ENCODE measurements around the gene SHROOM4.
A peak's percentile ranks its signal among the peaks of the same experiment; 100 is the strongest.

Gene SHROOM4

DNA sequence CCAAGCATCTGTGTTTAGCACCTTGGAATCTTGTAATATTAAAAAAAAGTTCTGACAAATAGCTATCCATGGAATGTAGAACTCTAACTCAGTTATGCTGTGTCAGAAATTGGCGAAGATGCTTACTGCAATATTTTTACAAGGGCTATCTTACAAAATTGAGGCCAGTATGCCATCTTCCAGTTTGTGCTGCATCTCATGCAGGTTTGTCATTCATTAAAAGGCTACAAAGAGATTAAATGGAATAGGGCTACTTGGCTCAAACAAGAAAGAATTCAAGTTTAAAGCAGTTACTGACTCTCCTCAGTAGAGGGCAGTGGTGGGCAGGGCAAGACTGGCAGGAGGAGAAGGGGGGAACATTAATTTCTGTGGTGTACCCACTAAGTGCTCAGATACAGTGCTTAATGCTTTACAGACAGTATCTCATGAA is 66.5 kb downstream of the SHROOM4 start:
- H3K4me2 ChIP-seq (ENCODE audit: low read length, poor library complexity, severe bottlenecking) = no peak overlapping the region
- H2BK120ac ChIP-seq (ENCODE audit: low read depth, low read length) = no peak overlapping the region
- H2AK5ac ChIP-seq (ENCODE audit: low read length, severe bottlenecking) = no peak overlapping the region
- no peak overlapping the region for H4K91ac ChIP-seq (ENCODE audit: low read length)
- no peak overlapping the region for H4K8ac ChIP-seq (ENCODE audit: low read length)
- no peak overlapping the region for H3K9ac ChIP-seq (ENCODE audit: low read length)
- H3K18ac ChIP-seq (ENCODE audit: low read depth in 1 of 2, low read length in 2 of 2) = no peak overlapping the region
- H2BK15ac ChIP-seq (ENCODE audit: low read depth, poor library complexity, severe bottlenecking) = no peak overlapping the region
- no peak overlapping the region for H2AFZ ChIP-seq (ENCODE audit: low read depth, low read length)
- H3K4me1 ChIP-seq (ENCODE audit: control insufficient read depth, insufficient read depth, low read depth, low read length) = no peaks in the 10 kb centered on the region
- 60% methylated on average over 1 of the region's 1 CpG for WGBS
- peaks cover 4% of the 10 kb centered on the region for H3K79me1 ChIP-seq (replicated peaks; ENCODE audit: low read length, poor library complexity, severe bottlenecking)
- DNase-seq = peak; percentile 35
- no peaks in the 10 kb centered on the region for H3K36me3 ChIP-seq (ENCODE audit: control insufficient read depth in 1 of 2, insufficient read depth in 2 of 2, low read depth in 1 of 2, low read length in 2 of 2)
- H2BK5ac ChIP-seq (ENCODE audit: low read depth, low read length, poor library complexity, severe bottlenecking) = no peak overlapping the region
- no peaks in the 10 kb centered on the region for H3K9me3 ChIP-seq (ENCODE audit: control insufficient read depth, low read length)
- H3K27me3 ChIP-seq (ENCODE audit: control insufficient read depth in 1 of 2, insufficient read depth in 1 of 2, low read length in 2 of 2) = peaks cover 0 to 37% of the 10 kb centered on the region in 2 experiments
- H3K27ac ChIP-seq (ENCODE audit: low read length, poor library complexity, severe bottlenecking) = peak overlapping the region; percentile 20
- no peak overlapping the region for H2BK12ac ChIP-seq (ENCODE audit: low read length in 2 of 2)
- H3K4ac ChIP-seq (ENCODE audit: low read depth in 1 of 2, low read length in 2 of 2) = no peak overlapping the region
- H3K23ac ChIP-seq (ENCODE audit: low read length in 2 of 2) = no peak overlapping the region
- no peak overlapping the region for H3K4me3 ChIP-seq (ENCODE audit: insufficient read depth in 1 of 2, low read depth in 1 of 2, low read length in 2 of 2)
- H3K14ac ChIP-seq (ENCODE audit: low read length in 2 of 2) = no peak overlapping the region

GRCh38 chrX:50736656-50737055 is 77.3 kb downstream of the SHROOM4 start:
- H3K27me3 ChIP-seq (ENCODE audit: control insufficient read depth in 1 of 2, insufficient read depth in 1 of 2, low read length in 2 of 2) = peaks cover 0 to 8% of the 10 kb centered on the region in 2 experiments

DNA sequence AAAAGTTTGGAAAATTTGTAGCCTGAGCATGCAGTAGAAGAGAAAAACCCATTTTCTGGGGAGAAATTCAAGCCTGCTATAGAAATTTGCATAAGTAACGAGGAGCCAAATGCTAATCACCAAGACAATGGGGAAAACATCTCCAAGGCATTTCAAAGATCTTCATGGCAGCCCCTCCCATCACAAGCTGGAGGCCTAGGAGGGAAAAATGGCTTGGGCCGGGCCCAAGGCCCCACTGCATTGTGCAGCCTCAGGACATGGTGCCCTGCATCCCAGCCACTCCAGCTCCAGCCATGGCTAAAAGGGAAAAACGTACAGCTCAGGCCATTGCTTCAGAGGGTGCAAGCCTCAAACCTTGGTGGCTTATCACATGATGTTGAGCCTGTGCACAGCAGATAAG is 87.7 kb downstream of the SHROOM4 start:
- no peak overlapping the region for H3K4ac ChIP-seq (ENCODE audit: low read depth in 1 of 2, low read length in 2 of 2)
- H3K4me1 ChIP-seq (ENCODE audit: control insufficient read depth, insufficient read depth, low read depth, low read length) = peaks cover 3% of the 10 kb centered on the region
- no peak overlapping the region for H3K4me2 ChIP-seq (ENCODE audit: low read length, poor library complexity, severe bottlenecking)
- H2BK5ac ChIP-seq (ENCODE audit: low read depth, low read length, poor library complexity, severe bottlenecking) = no peak overlapping the region
- no peak overlapping the region for H2BK120ac ChIP-seq (ENCODE audit: low read depth, low read length)
- no peak for DNase-seq
- H3K9ac ChIP-seq (ENCODE audit: low read length) = no peak overlapping the region
- H3K79me1 ChIP-seq (replicated peaks; ENCODE audit: low read length, poor library complexity, severe bottlenecking) = peaks cover under 1% of the 10 kb centered on the region
- no peaks in the 10 kb centered on the region for H3K9me3 ChIP-seq (ENCODE audit: control insufficient read depth, low read length)
- H3K4me3 ChIP-seq (ENCODE audit: insufficient read depth in 1 of 2, low read depth in 1 of 2, low read length in 2 of 2) = no peak overlapping the region
- no peak overlapping the region for H2AFZ ChIP-seq (ENCODE audit: low read depth, low read length)
- no peaks in the 10 kb centered on the region for H3K36me3 ChIP-seq (ENCODE audit: control insufficient read depth in 1 of 2, insufficient read depth in 2 of 2, low read depth in 1 of 2, low read length in 2 of 2)
- WGBS = 94% methylated on average over 3 of the region's 3 CpGs
- no peak overlapping the region for H2AK5ac ChIP-seq (ENCODE audit: low read length, severe bottlenecking)
- no peak overlapping the region for H4K91ac ChIP-seq (ENCODE audit: low read length)
- no peak overlapping the region for H3K18ac ChIP-seq (ENCODE audit: low read depth in 1 of 2, low read length in 2 of 2)
- peaks cover 0 to 18% of the 10 kb centered on the region in 2 experiments for H3K27me3 ChIP-seq (ENCODE audit: control insufficient read depth in 1 of 2, insufficient read depth in 1 of 2, low read length in 2 of 2)
- H2BK15ac ChIP-seq (ENCODE audit: low read depth, poor library complexity, severe bottlenecking) = no peak overlapping the region
- no peak overlapping the region for H2BK12ac ChIP-seq (ENCODE audit: low read length in 2 of 2)
- no peak overlapping the region for H3K14ac ChIP-seq (ENCODE audit: low read length in 2 of 2)
- H4K8ac ChIP-seq (ENCODE audit: low read length) = no peak overlapping the region
- no peak overlapping the region for H3K27ac ChIP-seq (ENCODE audit: low read length, poor library complexity, severe bottlenecking)
- no peak overlapping the region for H3K23ac ChIP-seq (ENCODE audit: low read length in 2 of 2)

More at GRCh38 chrX:50736656-50737055, 77.3 kb downstream of the SHROOM4 start:
- no peaks in the 10 kb centered on the region for H3K9me3 ChIP-seq (ENCODE audit: control insufficient read depth, low read length)
- no peak overlapping the region for H3K4me2 ChIP-seq (ENCODE audit: low read length, poor library complexity, severe bottlenecking)
- no peak overlapping the region for H3K14ac ChIP-seq (ENCODE audit: low read length in 2 of 2)
- no peak overlapping the region for H3K9ac ChIP-seq (ENCODE audit: low read length)
- H2AFZ ChIP-seq (ENCODE audit: low read depth, low read length) = no peak overlapping the region
- no peak overlapping the region for H2BK15ac ChIP-seq (ENCODE audit: low read depth, poor library complexity, severe bottlenecking)
- no peak overlapping the region for H2BK5ac ChIP-seq (ENCODE audit: low read depth, low read length, poor library complexity, severe bottlenecking)
- no peak overlapping the region for H2BK120ac ChIP-seq (ENCODE audit: low read depth, low read length)
- no CpG with 5 or more reads among the region's 2 CpGs for WGBS
- no peak overlapping the region for H4K91ac ChIP-seq (ENCODE audit: low read length)
- no peak overlapping the region for H3K23ac ChIP-seq (ENCODE audit: low read length in 2 of 2)
- no peak overlapping the region for H2AK5ac ChIP-seq (ENCODE audit: low read length, severe bottlenecking)
- no peak overlapping the region for H3K18ac ChIP-seq (ENCODE audit: low read depth in 1 of 2, low read length in 2 of 2)
- no peaks in the 10 kb centered on the region for H3K4me1 ChIP-seq (ENCODE audit: control insufficient read depth, insufficient read depth, low read depth, low read length)
- H3K36me3 ChIP-seq (ENCODE audit: control insufficient read depth in 1 of 2, insufficient read depth in 2 of 2, low read depth in 1 of 2, low read length in 2 of 2) = no peaks in the 10 kb centered on the region
- no peak for DNase-seq
- no peak overlapping the region for H2BK12ac ChIP-seq (ENCODE audit: low read length in 2 of 2)
- no peak overlapping the region for H4K8ac ChIP-seq (ENCODE audit: low read length)
- no peak overlapping the region for H3K27ac ChIP-seq (ENCODE audit: low read length, poor library complexity, severe bottlenecking)
- peaks cover 2% of the 10 kb centered on the region for H3K79me1 ChIP-seq (replicated peaks; ENCODE audit: low read length, poor library complexity, severe bottlenecking)
- H3K4me3 ChIP-seq (ENCODE audit: insufficient read depth in 1 of 2, low read depth in 1 of 2, low read length in 2 of 2) = no peak overlapping the region
- no peak overlapping the region for H3K4ac ChIP-seq (ENCODE audit: low read depth in 1 of 2, low read length in 2 of 2)

DNA sequence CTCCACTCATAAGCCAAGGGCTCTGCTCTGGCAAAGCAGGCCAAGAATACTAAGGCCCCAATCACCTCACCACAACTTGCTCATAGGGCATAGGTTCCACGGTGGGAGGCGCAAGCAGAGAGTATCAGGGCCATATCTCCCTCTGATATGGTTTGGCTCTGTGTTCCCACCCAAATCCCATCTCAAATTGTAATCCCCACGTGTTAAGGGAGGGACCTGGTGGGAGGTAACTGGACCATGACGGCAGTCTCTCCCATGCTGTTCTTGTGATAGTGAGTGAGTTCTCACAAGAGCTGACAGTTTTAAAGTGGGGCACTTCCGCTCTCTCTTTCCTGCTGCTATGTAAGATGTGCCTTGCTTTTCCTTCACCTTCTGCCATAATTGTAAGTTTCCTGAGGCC is 88.7 kb downstream of the SHROOM4 start:
- no peak overlapping the region for H3K4me3 ChIP-seq (ENCODE audit: insufficient read depth in 1 of 2, low read depth in 1 of 2, low read length in 2 of 2)
- no peak overlapping the region for H3K14ac ChIP-seq (ENCODE audit: low read length in 2 of 2)
- no peak overlapping the region for H3K9ac ChIP-seq (ENCODE audit: low read length)
- no peak overlapping the region for H2AFZ ChIP-seq (ENCODE audit: low read depth, low read length)
- H3K79me1 ChIP-seq (replicated peaks; ENCODE audit: low read length, poor library complexity, severe bottlenecking) = no peaks in the 10 kb centered on the region
- 29% methylated on average over 3 of the region's 5 CpGs for WGBS
- H3K36me3 ChIP-seq (ENCODE audit: control insufficient read depth in 1 of 2, insufficient read depth in 2 of 2, low read depth in 1 of 2, low read length in 2 of 2) = no peaks in the 10 kb centered on the region
- peak overlapping the region; percentile 49 for H2AK5ac ChIP-seq (ENCODE audit: low read length, severe bottlenecking)
- no peak overlapping the region for H3K4ac ChIP-seq (ENCODE audit: low read depth in 1 of 2, low read length in 2 of 2)
- H3K27ac ChIP-seq (ENCODE audit: low read length, poor library complexity, severe bottlenecking) = no peak overlapping the region
- H2BK15ac ChIP-seq (ENCODE audit: low read depth, poor library complexity, severe bottlenecking) = no peak overlapping the region
- H3K23ac ChIP-seq (ENCODE audit: low read length in 2 of 2) = no peak overlapping the region
- H4K91ac ChIP-seq (ENCODE audit: low read length) = no peak overlapping the region
- H3K4me2 ChIP-seq (ENCODE audit: low read length, poor library complexity, severe bottlenecking) = no peak overlapping the region
- no peaks in the 10 kb centered on the region for H3K9me3 ChIP-seq (ENCODE audit: control insufficient read depth, low read length)
- no peak for DNase-seq
- no peak overlapping the region for H4K8ac ChIP-seq (ENCODE audit: low read length)
- H2BK5ac ChIP-seq (ENCODE audit: low read depth, low read length, poor library complexity, severe bottlenecking) = no peak overlapping the region
- peak overlapping the region in 1 of 2 experiments; percentile 0 for H3K18ac ChIP-seq (ENCODE audit: low read depth in 1 of 2, low read length in 2 of 2)
- H2BK120ac ChIP-seq (ENCODE audit: low read depth, low read length) = no peak overlapping the region
- peaks cover 3% of the 10 kb centered on the region for H3K4me1 ChIP-seq (ENCODE audit: control insufficient read depth, insufficient read depth, low read depth, low read length)
- H3K27me3 ChIP-seq (ENCODE audit: control insufficient read depth in 1 of 2, insufficient read depth in 1 of 2, low read length in 2 of 2) = peaks cover 0 to 17% of the 10 kb centered on the region in 2 experiments
- H2BK12ac ChIP-seq (ENCODE audit: low read length in 2 of 2) = no peak overlapping the region
